CD4-positive, alpha-beta T cell treated with Interleukin-17A for 1 hour (primary cell): ENCODE measurements around the gene TRAM2.
A peak's percentile ranks its signal among the peaks of the same experiment; 100 is the strongest.

Source experiments
- DNase-seq: peaks from one replicate; pipeline ENCODE4 v3.0.0-alpha.2; 2020

TRAM2 gene

DNA sequence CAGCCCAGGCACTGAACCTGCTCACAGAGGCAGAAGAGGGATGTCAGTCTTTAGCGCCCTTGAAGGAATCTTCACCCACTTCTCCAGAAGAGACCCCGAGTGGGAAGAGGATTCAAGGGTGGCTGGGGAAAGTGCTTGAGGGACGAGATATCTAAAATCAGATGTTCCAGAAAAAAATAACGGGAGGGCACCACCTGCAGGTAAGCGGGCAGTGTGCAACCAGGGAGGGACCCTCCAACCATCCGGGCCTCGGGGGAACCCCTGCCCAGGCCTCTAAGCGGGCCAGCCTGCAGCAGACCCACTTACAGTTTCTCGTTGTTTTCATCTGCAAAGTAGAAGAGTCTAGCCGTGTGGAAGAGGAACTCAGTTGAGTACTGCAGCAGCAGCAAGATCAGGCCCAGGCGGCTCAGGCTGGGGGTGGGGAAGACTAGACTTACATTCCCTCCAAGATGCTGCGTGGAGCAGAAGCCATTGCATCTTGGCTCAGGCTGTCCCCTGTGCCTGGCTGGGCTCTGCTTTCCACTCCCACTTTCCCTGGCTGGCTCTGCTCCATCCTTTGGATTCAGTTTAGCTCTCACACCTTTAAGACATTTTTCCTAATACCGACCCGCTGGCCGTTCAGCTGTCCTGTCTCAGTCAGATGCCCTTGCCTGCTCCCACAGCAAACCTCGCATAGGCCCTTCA lies 71.0 kb downstream of the TRAM2 start:
- no peak for DNase-seq

DNA sequence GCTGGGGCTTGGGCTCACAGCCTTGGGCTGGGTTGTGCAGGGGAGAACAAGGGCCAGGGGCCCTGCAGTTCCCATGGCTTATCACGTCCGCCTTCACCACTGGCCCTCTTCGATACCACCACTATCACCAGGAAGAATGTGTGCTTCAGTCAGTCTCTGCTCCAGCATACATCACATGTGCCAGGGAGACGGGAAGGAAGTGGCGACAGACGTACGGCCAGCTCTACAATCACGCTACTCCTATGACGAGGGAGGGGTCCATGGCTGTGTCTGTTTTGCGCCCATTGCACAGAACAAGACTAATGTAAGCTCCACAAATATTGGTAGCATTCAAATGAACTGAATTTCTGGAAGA lies 72.1 kb downstream of the TRAM2 start:
- DNase-seq: no peak

DNA sequence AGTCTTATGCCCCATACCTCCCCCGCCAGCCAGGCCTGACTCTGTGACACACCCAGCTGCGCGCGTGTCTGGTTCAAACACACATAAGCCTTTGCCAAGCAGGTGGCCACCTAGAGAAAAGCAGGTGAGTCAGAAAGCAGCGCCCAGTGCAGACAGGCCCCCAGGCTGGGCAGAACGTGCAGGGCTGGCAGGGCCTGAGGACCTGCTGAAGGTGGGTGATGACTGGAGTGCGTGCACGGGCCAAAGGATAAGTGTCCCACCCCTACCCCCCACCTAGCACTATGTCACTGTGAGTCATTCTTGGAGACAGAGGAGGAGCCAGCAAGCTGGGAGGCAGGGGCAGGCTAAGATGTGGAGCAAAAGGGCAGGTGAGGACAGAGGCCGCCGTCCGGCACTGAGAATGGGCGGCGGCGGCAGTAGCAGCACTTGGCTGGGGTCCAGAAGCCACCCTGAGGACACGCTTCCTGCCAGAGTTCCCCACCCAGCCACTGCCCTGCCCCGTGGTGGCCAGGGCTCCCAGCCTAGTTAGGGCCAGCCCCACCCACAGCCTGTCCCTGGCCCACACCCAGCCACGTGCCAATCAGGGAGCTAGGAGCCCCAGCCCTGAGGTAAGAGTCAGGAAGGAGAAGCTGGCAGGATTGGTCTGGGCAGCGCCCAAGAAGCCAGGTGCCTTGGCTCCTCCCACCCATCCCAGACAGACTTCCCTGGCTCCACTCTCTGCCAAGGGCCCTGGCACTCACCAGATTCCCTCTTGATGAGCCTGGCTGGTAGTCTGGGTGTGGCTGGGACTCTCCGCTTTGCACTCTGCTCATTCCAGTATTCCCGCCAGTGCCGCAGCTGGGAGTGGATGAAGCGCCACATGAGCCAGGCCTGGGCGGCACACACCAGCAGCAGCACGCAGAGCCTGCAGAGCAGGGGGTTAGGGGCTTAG lies 72.7 kb downstream of the TRAM2 start:
- peak; percentile 17 for DNase-seq

DNA sequence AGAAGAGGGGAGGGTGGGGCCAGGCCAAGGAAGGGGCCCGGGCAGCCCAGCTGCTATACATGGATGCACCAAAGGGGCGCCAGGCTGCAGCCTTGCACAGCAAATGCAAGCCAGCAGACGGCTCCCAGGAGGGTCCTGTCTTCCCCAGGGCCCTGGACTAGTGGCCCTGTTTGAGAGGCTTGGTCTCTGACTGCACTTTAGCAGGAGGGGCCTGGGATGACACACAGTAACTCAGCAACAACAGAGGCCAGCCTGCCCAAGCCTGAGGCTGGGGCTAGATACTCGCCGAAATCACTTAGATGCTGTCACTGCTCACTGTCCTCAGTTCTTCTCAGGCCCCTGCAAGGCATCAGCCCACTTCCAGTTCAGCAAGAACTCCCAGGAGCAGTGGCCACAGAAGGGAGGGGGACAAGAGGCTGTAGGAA lies 73.5 kb downstream of the TRAM2 start:
- no peak for DNase-seq

DNA sequence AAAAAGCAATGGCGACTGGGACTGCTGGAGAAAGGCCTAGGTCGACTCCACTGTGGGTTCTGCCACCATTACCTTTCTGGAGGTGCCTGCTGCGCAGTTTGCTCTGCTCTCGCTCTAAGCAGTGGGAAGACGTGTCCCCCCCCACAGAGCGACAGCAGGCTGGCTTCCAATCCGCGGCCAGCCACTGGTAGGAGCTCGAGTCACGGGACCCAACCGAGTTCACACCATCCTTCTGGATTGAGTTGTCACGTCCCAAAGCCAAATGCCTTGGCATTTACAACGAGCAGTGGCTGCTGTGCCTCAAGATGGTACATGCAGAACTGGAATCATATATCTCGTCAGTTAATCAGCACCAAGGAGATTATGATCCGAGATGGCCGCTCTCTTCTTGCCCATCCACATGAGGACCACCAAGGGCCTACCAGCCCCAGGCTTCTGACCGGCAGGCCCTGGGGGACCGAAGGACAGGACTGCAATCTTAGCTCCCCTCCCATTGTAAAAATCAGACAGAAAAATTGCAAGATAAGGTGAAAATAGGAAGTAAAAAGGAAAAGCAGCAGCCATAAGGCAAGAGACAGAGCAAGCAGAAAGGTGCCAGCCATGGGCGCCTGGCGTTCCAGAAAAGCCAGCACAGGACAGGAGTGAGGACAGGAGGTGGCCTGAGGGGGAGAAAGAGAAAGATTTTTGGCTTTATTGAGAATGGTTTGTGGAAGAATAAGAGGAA lies 74.4 kb downstream of the TRAM2 start:
- DNase-seq: no peak

DNA sequence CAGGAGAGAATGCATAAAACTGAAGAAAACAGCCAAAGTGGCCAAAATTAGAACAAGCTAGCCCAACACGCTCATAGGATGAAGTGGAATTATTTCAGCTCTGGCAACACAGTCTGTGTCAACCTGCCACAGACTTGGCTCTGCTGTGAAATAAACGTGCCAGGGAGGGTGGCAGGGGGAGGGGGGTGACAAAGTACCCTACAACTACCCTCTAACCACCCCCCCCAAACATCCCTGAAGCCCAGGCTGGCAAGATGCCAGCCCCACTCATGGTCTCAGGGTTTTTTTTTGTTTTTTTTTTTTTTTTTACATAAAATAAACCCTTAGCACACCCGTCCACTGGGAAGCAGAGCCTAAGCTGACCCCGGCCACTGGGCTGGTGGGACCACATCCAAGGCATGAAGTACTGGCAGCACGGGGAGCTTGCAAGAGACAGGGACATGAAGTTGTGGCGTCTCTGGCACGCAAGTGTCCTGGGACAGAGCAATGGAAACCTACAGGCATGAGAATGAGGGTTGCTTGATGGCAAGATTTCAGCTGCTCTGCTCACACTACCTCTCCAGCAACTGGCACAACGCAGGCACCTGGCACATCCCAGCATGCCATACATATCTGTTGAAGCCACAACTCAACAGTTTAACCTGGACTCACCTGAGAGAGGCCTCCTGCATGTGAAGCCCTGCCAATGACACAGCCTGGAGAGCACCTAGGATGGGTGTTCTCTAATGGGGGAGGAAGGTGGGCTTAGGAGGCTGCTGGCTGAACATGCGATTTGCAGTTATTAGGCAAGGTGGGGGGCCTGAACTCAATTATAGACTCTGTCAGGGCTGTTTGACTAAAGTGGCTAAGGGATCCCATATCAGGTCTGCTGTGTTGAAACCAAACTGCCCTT lies 76.4 kb downstream of the TRAM2 start:
- DNase-seq: no peak

DNA sequence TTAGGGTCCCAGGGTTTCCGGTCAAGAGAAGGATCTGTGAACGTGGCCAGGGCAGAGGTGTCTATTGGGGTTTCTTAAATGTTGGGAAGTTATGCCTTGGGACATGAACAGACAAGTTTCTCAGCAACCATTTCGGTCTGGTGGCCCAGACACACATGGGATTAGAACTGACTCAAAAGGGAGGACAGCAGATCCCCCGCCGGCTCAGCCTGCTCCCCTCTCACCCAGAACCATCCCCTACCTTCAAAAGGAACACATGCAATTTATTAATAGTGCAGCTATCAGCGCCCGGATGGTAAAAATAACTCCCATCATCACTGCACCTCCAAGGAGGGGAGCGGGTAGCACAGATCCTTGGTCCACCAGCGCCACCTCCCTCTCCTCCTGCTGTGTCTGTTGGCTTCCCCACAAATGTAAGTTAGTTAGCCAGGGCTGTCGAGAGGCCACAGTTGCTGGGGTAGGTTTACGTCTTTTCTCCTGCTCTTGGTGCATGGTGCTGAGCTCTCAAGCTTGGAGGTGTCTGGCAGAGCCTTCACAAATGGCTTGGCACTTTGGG lies 77.1 kb downstream of the TRAM2 start:
- DNase-seq: no peak

DNA sequence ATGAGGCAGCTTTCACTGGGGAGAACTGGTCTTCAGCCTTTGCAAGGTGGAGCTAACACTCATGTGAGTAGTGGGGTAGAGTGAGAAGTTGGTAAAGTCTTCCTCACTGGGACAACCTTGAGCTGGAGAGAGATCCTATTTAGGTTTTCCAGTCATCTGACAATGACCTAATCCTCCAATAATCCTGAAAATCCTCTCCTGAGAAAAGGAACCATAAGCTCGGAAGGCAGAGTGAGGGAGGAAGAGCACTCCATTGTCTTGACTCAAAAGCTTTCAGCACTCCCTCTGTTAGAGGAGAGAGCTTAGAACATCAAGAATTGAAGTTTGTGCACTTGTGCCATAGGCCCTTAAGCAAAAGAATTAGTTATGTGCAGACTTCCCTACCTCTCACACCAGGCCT lies 77.8 kb downstream of the TRAM2 start:
- DNase-seq: no peak

DNA sequence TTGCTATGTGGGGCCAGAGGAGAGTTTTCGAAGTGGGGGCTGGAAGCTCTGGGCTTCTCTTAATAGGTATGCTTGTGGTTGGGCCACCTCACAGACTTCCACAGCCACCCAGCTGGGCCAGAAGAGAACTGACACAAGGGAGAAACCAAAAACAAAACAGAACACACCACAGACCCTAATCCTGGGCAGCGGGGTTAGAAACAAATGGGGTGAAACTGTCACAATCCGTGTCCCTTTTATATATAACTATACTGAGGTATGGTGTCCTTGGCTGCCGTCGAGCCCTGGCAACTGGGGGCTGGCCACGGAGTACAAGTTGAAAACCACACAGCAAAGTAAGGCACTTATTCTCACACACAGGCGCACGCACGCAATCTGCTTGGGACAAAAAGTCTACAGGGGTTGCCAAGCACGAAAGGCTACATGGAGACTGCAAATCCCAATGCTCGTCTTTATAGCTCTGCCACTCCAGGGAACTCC lies 78.3 kb downstream of the TRAM2 start:
- no peak for DNase-seq

DNA sequence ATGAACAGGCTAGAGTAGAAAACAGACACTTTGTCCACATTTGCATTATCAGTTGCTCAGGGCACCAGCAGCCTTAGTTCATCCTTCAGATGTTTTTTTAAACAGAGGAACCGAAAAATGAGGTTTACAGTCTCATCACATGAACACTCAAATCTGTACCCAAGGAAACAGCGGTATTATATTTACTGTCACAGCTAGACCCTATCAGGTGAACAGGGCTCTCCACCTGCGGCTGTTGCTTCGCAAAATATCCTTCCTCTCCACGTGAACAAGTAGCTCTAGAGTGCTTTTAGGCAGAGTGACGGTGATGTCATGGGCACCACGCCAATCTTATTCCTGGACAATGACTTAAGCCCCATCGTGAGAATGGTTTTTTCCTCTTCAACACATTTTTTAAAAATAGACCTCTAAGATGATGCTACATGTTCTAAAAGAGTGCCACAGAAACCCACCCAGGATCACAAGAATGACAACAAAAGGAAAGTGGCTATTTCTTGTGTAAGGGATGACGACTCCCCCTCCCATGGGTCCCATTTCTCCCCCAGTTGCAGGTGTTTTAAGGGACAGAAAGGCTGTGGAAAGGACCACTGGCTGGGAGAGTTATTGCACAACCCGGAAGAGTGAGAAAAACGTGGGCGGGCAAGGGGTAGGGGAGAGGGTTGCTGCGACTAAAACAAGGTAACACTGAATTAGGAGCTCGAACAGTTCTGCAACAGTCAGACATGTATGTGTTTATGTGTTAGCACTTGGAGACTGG lies 79.0 kb downstream of the TRAM2 start:
- no peak for DNase-seq

DNA sequence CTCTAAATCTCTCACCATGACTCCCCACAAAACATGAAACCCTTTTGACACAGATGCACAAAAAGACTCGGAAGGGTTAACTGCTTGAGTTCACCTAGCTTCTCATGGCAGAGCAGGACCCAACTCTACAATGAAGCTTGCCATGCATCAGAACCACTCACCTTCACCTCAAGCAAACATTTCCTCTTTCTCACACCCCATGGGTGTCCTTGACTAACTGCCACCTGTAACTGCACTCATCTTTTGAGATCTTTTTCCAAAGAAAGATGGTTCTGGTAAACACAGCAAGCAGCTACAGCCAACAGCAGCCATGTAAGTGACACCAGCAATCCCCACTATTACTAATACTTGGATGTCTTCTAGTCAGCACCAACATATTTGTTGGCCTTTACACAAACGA lies 80.2 kb downstream of the TRAM2 start:
- DNase-seq: no peak

DNA sequence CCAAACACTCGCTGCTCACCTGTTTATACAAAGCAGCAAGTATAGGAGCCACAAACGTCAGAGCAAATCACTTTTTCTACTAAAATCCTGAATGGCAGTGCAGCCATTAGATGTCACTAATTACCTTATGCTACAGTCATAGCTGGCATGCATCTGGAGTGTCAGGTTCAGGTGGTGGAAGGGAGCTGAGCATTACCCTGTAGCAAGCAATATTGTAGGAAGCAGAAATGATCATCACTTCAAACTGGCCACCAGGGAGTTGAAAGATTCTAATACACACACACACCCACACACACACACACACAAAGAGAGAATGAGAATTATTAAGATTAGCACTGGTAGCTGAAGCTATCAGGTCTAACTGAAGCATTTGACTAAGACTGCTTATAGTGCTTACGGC lies 80.9 kb downstream of the TRAM2 start:
- DNase-seq: no peak

DNA sequence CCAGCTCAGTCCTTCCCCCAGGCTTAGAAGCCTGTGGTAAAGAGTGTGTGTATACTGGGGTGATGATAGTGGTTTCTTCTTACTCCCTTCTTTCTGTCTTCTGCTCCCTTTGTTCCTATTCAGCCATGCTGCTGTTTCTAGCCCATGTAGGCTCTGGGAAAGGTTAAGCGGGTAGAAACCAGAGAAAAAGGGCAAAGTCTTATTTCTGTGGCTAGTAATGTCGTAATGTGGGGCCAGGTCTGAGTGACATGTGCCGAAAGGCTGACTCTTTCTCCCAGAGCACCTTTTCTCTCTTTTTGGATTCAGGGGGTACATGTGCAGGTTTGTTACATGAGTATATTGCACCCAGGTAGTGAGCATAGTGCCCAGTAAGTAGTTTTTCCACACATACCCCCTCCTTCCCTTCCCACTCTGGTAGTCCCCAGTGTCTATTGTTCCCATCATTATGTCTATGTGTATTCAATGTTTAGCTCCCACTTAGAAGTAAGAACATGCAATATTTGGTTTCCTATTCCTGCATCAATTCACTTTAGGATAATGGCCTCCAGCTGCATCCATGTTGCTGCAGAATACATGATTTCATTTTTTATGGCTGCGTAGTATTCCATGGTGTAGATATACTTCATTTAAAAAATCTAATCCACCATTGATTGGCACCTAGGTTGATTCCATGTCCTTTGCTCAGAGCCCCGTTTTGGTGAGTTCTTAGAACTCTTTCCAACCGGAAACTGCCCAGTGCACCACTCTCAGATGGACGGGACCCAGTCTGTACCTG lies 82.4 kb downstream of the TRAM2 start:
- no peak for DNase-seq

DNA sequence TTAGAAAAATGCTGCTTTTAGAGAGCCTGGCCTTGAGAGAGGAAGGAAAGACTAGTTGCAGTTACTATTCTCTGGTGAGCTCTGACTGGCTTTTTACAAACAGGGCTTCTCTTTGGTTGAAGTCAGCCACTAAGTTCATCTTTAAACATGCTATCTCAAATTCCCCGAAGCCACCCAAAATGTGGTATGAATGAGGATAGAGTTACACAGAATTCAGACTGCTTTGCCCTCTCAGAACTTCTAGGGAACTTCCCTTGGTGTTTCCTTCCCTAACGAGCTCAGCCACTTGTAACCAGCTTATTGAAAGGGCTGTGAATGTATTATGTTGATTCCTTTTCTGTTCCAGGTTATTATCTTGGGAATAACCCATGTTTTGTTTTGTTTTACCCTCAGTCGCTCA lies 83.2 kb downstream of the TRAM2 start:
- DNase-seq: no peak

DNA sequence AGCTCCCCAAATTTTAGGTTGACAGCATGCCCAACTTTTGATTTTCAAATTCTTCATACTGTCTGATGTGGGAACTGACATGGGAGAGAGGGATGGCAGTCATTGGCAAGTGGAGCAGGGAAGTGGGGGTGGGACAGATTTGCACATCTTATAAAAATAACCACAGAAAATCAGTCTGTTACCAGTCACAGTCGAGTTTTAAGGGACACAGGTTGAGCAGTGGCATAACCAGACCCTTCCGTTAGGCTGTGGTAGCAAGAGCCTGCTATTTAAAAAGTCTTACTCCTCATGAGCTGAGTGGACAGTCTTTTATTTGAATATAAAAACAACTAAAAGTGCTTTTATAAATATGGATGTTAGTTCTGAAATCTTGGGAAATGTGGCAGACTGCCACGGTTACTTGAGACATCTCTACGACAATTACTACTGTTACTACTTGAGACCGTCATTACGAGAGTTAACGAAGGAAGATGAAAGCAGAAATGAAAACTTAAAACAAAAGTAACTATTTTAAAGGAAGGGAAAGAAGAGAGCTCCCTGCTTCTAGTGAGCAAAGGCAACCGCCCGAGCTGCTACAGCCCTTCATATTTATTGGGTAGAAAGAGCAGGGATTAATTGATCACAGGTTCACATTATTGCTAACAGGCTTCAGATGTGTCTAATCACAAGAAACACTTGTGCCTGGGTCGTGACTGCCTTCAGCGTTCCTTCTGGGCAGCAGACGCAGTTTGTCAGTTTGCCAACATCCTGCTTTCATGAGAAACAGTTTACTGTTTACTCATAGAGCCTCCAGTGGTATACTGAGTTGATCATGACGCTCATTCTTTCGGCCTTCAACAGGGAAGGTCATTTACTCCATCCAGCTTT lies 85.4 kb downstream of the TRAM2 start:
- no peak for DNase-seq

DNA sequence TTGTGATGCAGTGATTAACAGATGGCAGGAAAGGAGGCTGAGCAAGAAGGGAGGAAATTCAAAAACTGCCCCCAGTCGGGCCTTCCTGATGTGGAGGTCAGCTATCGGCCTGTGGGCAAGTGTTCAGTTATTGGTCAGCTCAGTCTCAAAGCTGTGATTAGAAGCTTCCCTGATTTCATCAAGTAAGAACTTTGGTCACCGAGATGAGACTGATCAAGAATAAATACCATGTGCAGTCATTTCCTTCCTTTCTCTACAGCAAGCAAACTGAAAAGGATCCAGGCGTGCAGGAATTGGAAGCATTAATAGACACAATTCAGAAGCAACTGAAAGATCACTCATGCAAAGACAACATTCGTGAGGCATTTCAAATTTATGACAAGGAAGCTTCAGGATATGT lies 87.0 kb downstream of the TRAM2 start:
- DNase-seq: no peak

DNA sequence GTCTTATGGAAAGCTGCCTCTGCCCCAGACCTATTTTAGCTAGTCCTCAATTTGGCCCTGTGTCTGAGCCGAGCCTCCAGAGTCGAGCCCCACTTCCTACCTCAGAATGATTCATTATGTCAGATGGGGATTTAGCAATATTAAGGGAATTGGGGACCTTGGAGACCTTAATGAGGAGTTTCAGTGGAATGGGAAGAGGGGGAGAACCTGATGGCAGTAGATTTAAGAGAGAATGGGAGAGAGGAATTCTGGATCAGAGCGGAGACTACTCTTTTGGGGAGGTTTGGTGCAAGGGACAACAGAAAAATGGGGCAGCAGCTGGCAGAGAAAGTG lies 93.2 kb downstream of the TRAM2 start:
- DNase-seq: no peak

DNA sequence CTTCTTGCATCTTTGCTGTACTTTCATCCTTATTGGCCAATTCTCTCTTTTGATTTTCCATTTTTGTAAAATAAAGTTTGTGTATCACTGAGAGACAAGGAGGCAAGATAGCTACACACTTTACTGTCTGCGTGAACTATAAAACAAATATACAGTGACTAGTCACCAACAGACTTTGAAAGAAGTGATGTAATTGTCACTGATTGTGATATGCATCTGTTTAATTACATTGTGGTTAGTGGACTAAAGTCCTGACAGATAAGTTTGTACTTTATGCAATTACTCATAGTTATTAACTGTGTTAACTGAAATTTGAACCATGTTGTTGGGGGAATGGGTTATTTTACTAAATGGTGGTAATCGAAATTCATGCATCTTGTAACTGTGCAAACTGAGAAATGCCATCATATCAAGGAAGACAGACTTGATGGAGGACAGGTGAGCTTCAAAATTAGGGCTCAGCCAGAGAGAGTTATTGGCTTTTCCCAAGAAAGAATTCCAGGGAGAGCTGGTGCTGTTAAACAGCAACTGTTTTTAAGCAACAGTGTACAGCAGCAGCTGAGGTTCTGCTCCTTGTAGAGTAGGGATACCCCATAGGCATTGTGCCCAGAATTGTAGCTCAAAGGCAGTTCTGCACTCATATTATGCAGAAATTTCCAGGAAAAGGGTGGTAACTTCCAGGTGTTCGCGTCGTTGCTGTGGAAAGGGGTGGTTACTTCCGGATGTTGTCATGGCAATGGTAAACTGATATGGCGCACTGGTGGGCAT lies 93.8 kb downstream of the TRAM2 start:
- DNase-seq: no peak

DNA sequence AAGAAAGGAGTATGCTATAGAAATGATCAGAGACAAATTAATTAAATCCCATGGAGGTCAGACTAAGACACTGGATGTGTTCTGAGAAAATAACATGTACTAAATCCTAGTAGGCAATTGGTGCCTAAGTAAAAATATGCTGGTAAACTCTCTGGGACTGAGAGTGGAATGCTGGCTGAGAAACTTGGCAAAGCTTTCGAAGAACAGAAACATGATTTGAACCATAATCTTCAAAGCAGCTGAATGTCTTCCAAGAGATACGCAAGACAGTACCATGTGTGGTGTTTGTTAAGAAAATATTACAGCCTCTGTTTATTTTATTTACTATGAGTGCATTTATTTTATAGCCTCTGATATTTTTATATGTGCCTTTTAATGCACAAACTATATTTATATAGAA lies 101.6 kb downstream of the TRAM2 start:
- no peak for DNase-seq
